T1000 (cell line): ENCODE measurements around the gene LINGO1.

Source experiments
- DNase-seq: peaks from one replicate; lab custom pipeline; 2025; ENCODE audit warnings: mixed read lengths; lab: John Stamatoyannopoulos, UW

The LINGO1 gene

DNA sequence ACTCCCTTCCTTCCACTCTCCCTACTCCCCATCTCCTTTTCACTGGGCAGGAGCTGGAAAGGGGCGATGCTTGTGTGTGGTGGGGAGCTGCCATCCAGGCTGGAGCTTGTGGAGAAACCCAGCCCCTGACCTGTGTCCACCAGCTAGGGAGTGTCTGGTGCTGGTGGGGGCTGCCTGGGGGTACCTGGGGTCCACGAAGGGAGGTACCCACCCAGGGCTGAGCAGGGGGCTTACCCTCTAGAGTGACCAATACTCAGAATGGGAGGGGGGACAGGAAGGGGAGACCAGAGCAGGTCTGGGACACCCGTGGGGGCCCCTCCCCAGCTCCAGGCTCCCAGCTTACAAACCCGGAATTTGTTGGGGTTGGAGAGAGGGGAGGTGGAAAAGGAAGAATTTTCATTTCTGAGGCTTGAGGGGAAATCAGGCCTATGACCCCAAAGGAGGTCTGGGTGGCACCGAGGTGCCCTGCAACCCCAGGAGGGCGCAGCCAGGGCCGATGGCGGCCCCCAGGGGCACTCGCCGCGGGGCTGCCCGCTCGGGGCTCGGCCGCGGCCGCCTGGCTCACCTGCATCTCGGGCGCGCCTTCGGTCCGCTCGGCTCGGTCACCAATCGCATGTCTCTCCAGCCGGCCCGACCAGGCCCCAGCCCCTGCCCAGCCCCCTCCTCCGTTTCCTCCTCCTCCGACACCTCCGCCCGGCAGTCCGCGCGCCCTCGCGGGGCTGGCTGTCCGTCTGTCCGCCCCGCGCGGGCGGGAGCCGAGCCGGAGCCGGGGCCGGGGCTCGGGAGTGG is 773 bp downstream of the LINGO1 start:
- DNase-seq = no peak

DNA sequence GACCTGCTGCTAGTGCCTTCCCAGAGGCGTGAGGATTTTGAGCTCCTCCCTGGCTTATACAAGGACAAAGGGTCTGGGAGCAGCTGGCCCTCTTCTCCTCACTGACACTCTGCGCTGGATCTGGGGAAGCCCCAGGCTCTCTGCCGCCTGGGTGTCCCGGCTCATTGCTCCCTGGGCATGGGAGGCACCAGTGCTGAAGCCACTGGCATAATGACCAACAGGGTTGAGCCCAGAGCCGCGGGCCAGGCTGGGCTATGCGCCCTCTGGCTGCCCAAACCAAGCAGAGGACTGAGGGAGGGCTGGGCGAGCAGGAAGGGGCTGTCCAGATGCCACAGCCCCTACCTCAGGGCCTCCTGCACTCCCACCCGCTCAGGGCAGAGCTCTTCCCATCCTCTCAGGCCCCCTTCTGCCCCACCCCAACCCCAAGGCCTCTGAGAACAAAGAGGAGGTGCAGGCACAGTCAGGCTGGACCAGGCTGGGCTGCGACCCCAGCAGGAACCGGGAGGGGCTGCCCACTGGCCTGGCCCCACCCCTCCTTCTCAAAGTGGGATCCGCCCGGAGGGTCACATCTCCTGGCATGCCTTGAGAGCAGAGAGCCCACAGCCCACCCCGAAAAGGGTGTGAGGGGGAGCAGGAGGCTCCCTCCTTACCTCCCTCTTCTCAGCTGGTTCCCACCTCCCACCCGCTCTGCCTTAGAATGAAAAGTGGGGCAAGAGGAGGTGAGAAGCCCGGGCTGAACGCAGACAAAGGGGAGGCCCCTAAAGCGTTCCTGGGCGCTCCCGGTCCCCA is 1.6 kb downstream of the LINGO1 start:
- no peak for DNase-seq

- no peak for DNase-seq
Observed at GRCh38 chr15:77630056-77630455, 2.7 kb downstream of the LINGO1 start.

- DNase-seq = no peak
Observed at GRCh38 chr15:77629070-77630030, 3.4 kb downstream of the LINGO1 start.

- no peak for DNase-seq
Observed at GRCh38 chr15:77628010-77628409, 4.7 kb downstream of the LINGO1 start.

GRCh38 chr15:77627581-77627980 is 5.1 kb downstream of the LINGO1 start:
- no peak for DNase-seq

GRCh38 chr15:77627067-77627466 is 5.6 kb downstream of the LINGO1 start:
- no peak for DNase-seq

- no peak for DNase-seq
Observed at GRCh38 chr15:77626002-77626401, 6.7 kb downstream of the LINGO1 start.

DNA sequence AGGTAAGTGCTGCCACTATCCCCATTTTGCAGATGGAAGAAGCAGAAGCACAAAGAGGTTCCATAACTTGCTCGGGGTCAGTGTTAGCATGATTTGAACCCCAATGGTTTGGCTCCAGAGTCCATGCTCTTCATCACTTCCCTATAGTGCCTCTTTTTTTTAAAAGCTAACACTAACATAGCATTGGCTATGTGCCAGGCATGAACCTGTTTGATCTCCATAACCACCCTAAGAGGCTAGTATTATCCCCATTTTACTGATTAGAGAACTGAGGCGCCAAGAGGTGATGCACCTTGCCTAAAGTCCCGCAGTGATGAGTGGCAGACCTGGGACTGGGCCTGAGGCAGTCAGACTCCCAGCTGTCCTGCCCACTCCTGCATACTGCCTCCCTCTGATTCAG is 7.3 kb downstream of the LINGO1 start:
- no peak for DNase-seq

GRCh38 chr15:77624868-77625267 is 7.8 kb downstream of the LINGO1 start:
- no peak for DNase-seq

- DNase-seq = no peak
Observed at GRCh38 chr15:77623755-77624524, 8.8 kb downstream of the LINGO1 start.

DNA sequence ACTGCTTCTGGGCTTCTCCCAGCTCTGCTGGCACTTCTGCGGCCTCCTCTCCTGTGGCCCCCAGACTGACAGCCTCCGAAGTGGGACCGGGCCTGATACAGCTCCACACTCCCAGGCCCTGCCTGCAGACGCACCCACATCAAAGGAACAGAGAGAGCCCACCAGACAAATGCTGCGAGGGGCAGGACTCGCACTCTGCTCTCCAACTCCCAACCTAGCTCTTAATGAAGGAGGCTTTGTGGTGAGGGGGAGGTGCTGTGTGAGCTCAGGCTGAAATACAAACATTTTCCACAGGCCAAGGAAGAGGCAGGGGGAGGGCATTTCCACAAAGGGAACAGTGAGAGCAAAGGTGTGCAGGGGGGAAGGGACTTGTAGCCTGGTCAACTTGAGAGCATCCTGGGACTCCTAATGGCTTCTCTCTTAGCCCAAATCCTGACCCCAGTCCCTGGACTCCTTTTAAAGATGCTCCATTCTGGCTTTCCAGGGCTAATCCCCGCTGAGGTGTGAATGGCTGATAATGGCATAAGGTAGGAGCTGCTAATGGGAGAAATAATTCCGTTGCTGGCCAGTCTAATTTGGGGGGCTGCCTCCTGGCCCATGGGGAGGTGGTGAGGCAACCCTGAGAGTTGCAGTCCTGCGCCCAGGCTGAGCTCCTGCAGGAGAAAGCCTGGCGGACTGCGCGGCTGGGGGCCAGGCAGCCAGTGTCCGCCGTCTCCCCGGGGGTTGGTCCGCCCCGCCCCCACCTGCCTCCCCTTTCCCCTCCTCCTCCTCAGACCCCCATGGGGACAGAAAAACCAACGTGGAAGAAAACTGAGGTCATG is 9.6 kb downstream of the LINGO1 start:
- no peak for DNase-seq

DNA sequence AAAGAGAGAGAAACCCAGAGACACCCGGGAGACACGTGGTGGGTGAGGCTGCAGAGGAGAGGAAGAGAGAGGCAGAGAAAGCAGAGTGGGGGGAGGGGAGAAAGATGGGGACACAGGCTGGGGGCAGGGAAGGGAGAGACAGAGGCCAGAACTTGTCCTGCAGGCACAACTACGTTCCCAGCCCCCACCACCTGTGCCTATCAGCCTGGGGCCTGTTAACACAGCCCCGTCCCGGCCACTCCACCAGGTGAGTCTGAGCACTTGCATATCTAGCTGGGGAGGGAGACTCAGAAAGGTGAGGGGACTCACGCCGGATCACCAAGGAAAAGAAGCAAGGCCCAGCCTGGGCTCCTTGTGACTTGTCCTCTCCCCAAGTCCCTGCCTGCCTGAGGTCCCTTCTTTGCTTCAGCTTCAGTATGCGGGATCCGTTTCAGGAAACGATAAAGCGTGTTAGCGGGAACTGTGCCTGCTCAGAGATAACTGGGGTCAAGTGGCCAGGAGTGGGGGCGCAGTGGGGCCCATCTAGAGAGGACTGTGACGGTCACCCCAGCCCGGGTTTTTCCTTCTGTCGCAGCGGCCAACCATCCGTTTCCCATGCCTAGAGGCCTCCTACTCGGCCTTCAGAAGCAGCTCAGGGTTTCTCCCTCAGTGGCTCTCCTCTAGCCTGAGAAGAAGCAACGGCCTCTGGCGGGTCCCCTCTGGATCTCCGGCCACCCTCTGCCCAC is 10.3 kb downstream of the LINGO1 start:
- no peak for DNase-seq

GRCh38 chr15:77621847-77622208 is 10.9 kb downstream of the LINGO1 start:
- DNase-seq = no peak

GRCh38 chr15:77620960-77621647 is 11.6 kb downstream of the LINGO1 start:
- no peak for DNase-seq

DNA sequence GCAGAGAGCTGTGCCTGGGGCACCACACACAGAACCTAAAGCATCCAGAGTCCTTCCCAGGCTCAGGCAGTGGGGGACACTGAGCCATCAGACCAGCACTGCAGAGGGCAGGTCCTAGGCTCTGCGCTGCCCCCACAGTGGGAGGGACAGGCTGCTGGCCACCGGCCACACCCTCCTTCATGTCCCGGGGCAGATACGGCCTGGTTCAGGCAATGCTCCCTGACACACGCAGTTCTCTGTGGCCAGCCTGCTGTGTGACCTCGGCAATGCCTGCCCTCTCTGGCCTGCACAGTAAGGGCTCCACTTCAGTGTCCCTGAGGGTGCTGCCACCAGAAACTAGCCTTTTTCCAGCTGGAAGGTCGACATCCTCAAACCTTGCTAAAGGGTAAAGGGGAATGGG is 12.4 kb downstream of the LINGO1 start:
- no peak for DNase-seq

DNA sequence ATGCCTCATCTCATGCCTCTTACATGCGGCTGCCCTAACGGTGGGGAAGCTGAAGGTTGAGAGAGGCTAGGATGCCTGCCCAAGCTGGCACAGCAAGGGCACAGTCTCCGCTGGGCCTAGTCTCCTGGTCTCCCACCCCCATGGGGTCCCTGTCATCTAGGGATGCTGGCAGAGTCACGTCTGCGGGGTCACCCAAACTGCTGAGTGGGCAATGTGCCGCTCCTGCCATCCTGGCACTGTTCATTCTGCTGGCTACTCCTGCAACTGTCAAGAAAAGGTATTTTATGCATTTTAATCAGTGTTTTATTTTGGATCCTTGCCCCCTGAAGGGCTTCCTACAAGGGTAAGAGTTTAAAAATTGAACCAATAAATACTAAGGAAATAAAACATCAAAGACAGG is 12.8 kb downstream of the LINGO1 start:
- no peak for DNase-seq

- DNase-seq = no peak
Observed at GRCh38 chr15:77617476-77618230, 15.1 kb downstream of the LINGO1 start.

GRCh38 chr15:77616072-77616471 is 16.6 kb downstream of the LINGO1 start:
- no peak for DNase-seq
